Stimulated activated CD4-positive, alpha-beta T cell treated with anti-CD3 and anti-CD28 coated beads, TNF-alpha, amount 100 ng/mL, for 24 hours (primary cell): ENCODE measurements around the gene SLC5A4.
"Not testable (repeated sequence)": the region's sequence is repeated elsewhere in the genome, so short reads cannot be mapped to it uniquely, and the experiment has no call there.

ENCODE experiments used
- DNase-seq, 3 experiments: peaks; one replicate each; pipeline ENCODE4 v3.0.0-alpha.2; 2020; ENCODE audit warnings: low read depth in 3 of 3

Gene SLC5A4

GRCh38 chr22:32199961-32200360, 55.2 kb downstream of the SLC5A4 start:
- no peak for DNase-seq

DNA sequence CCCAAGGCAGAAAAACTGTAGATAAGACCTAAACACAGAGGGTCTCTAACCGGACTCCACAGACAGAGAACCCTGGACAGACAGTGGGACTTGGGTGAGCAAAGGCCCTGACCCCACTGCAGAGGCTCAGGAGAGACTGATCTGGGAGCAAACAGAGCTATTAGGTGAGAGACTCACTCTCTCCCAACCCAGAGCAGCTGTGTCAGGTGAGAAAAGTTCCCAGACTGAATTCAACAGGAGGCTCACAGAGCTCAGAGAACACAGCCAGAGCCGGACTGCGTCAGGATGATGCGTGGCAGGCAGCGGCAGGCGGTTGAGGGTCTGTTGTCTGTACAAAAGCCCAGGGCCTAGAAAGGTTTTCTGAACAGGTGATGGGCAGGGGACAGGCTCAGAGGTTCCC, 55.8 kb downstream of the SLC5A4 start:
- DNase-seq, result no peak

GRCh38 chr22:32197553-32198226, 57.5 kb downstream of the SLC5A4 start:
- not testable (repeated sequence) for DNase-seq

GRCh38 chr22:32195900-32196299, 59.2 kb downstream of the SLC5A4 start:
- DNase-seq, result not testable (repeated sequence)

DNA sequence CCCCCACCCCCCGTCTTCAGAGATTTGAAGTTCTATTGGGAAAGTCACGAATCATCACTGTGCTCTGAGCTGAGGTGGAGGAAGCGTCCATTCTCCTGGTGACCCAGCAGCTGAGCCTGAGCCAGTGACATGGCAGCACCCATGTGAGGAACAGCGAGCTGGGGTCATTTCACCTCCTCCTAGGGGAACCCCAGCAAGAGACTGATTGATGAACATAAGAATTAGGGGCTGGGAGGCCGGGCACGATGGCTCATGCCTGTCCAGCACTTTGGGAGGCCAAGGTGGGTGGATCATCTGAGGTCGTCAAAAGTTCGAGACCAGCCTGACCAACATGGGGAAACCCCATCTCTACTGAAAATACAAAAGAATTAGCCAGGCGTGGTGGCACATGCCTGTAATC, 61.8 kb downstream of the SLC5A4 start:
- not testable (repeated sequence) for DNase-seq

DNA sequence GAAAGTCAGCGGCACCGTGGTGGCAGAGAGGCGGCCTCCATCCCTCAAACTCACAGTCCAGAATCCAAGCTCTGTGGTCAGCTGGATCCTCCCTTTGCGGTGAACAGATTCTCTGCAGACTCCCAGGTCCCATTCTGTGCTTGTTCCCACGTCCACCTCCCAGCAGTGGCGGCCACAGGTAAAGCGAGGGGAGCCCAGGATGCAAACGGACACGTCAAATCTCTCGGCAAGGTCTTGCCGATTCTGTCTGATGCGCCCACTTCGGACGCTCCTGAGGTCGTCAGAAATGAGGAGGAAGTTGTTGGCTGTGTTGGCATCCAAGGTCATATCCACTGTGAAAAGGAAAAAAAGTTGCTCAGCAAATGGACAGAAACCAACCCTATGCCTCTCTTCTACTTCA, 64.1 kb downstream of the SLC5A4 start:
- DNase-seq, result not testable (repeated sequence)

GRCh38 chr22:32185821-32186220, 69.3 kb downstream of the SLC5A4 start:
- no peak for DNase-seq

DNA sequence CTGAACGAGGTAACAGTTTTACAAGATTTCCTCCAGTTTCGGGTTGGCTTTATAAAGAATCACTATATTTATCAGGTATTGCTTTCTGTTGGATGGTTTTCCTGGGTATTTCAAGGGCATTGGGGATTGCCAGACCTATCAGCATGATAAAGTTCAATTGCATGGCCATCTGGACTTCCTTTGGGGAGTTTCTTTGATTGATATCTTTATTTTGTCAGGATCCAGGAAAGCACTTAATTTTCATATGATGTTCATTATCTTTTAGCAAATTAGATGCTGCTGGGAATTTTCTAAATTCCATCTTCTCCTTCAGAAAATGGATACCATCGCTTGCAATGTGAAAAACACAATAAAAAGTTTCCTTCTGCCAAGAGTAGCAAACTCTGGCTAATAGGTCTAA, 71.5 kb downstream of the SLC5A4 start:
- DNase-seq, result no peak

- DNase-seq, result no peak
These were observed 74.1 kb downstream of the SLC5A4 start for GRCh38 chr22:32181043-32181442.

DNA sequence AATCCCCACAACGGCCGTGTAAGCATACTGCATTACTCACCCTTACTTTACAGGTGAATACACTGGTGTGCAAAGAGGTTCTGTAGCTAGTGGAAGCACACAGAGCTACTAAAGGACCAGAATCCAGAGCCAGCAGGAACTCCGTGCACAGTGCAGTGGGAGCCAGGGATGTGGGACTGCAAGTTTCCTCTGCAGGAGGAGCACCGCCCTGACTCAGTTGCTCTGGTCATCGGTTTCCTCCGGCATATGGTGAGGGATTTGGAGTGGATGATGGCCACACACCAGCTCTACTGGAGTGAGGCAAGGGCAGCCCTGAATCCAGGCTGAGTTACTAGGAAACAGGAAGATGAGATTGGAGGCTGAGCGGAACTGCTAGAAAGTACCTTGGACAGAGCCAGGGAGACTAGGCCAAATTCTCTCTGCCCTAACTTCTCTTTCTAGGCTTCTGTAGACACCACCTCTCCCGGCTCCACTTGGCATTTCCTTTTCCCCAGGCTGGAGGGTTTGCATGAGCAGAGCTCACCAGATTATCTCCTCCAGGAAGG, 77.9 kb downstream of the SLC5A4 start:
- DNase-seq, result no peak

DNA sequence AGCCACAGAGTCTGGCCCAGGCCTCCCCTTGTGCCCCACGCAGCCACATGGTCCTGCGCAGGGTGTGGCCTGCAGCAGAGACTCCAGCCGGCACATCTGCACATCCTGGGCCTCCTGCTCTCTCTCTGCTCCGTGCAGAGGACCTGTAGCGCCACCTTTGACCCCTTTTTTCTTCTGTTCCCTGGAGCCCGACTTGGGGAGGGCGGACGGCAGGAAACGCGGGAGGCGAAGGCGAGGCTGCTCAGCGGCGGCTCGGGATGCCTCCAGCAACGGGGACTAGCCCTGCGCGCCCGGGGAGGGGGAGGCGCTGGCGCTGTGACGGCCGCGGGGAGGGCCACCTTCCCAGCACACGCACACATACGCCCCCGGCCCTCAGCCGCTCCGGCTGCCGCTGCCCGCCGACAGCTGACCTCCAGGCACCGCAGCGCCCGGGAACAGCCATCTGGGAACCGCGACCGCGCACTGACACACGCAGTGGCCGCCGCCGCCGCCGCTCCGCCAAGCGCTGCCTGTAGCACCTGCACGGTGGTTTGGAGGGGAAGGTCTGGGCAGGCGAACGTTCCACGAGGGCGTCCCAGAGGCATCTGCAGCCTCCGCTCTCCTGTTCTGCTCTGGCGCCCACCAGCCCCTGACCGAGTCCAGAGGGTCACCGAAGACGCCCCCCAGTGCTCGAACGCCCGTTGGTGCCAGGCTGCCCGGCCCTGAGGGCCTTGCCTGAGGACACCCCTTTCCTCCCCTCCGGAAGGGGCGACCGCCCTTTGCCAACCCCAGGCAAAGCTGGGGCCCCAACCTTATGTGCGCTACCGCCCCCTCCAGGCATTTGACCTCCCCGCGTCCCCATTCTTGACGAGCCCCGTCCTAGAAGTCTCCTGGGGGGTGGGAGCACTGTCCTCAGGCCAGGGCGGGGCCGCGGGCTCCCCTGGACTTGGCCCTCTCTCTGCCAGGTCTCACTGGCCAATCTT, 79.2 kb downstream of the SLC5A4 start:
- no peak for DNase-seq

DNA sequence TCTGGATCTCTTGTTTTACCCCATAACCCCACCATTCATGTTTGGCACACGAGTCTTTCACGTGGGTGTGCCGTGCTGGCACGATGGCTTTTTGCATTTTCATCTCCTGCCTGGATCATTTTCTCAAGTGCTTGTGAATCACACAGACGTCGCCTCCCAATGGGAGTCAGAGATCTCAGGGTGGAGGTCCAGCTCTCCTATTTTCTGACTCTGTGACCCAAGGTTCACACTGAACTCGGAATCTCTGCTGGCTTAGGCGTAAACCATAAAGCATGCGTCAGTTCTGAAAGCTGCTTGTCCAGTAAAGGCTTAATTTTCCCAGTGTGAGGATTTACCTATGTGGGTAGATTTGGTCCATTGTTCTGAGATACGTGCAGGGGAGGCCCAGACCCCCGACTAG, 80.0 kb downstream of the SLC5A4 start:
- no peak for DNase-seq
